GM06990 (cell line): ENCODE measurements around the gene PTS.

Source experiments
- DNase-seq: peaks from one replicate; pipeline ENCODE4 v3.0.0-alpha.2; 2011; ENCODE audit not compliant: insufficient read length; ENCODE audit errors: extremely low read depth
- H3K27me3 ChIP-seq: replicated peaks from 2 replicates; pipeline ENCODE4 v1.6.0; 2011; ENCODE audit warnings: low read length; ENCODE audit not compliant: control insufficient read depth, insufficient read depth
- H3K36me3 ChIP-seq: 2 replicates; pipeline ENCODE4 v1.5.1; 2011; ENCODE audit warnings: low read length; ENCODE audit not compliant: control insufficient read depth, insufficient read depth
- H3K4me3 ChIP-seq: replicated peaks from 2 replicates; pipeline ENCODE4 v1.5.1; 2011; ENCODE audit warnings: low read depth, mild to moderate bottlenecking, control low read depth, low read length
- CTCF ChIP-seq: IDR thresholded peaks from 2 replicates; pipeline ENCODE4 v1.5.1; 2011; ENCODE audit warnings: low read length, control low read depth, mild to moderate bottlenecking, inconsistent platforms; ENCODE audit not compliant: insufficient read depth, poor library complexity, severe bottlenecking

PTS gene

GRCh38 chr11:112229159-112229558 lies 2.9 kb downstream of the PTS start:
- Histone ChIP-seq H3K4me3 (no peak overlapping the region), H3K27me3 (no peaks in the 10 kb centered on the region), H3K36me3 (peaks cover 5% of the 10 kb centered on the region)
- TF ChIP-seq CTCF = no peak
- no peak for DNase-seq

- H3K36me3 ChIP-seq = peaks cover 5% of the 10 kb centered on the region
- DNase-seq = no peak
- no peaks in the 10 kb centered on the region for H3K27me3 ChIP-seq
- no peak overlapping the region for H3K4me3 ChIP-seq
- TF ChIP-seq CTCF = no peak
Measured at GRCh38 chr11:112229746-112230433, 3.7 kb downstream of the PTS start.

- no peak for DNase-seq
- TF ChIP-seq CTCF = no peak
- no peaks in the 10 kb centered on the region for H3K27me3 ChIP-seq
- no peak overlapping the region for H3K4me3 ChIP-seq
- H3K36me3 ChIP-seq = peaks cover 5% of the 10 kb centered on the region
Measured at GRCh38 chr11:112231952-112232351, 5.7 kb downstream of the PTS start.

- Histone ChIP-seq H3K27me3 (no peaks in the 10 kb centered on the region), H3K36me3 (peaks cover 4% of the 10 kb centered on the region), H3K4me3 (no peak overlapping the region)
- TF ChIP-seq CTCF = no peak
- no peak for DNase-seq
Measured at GRCh38 chr11:112235750-112236390, 9.6 kb downstream of the PTS start.

GRCh38 chr11:112237451-112237850 lies 11.2 kb downstream of the PTS start:
- Histone ChIP-seq H3K27me3 (no peaks in the 10 kb centered on the region), H3K4me3 (no peak overlapping the region), H3K36me3 (peaks cover 4% of the 10 kb centered on the region)
- no peak for DNase-seq
- no peak for TF ChIP-seq CTCF

- Histone ChIP-seq H3K4me3 (no peak overlapping the region), H3K27me3 (no peaks in the 10 kb centered on the region), H3K36me3 (peaks cover 4% of the 10 kb centered on the region)
- no peak for TF ChIP-seq CTCF
- no peak for DNase-seq
Measured at GRCh38 chr11:112238041-112238440, 11.8 kb downstream of the PTS start.
